CD4-positive, alpha-beta T cell treated with Interleukin-10 for 1 hour (primary cell): ENCODE data around the gene N4BP2L1.
"Not testable (repeated sequence)": the region's sequence is repeated elsewhere in the genome, so short reads cannot be mapped to it uniquely, and the experiment has no call there.

Experiments used
- DNase-seq: peaks from one replicate; pipeline ENCODE4 v3.0.0-alpha.2; 2020

The N4BP2L1 gene

DNA sequence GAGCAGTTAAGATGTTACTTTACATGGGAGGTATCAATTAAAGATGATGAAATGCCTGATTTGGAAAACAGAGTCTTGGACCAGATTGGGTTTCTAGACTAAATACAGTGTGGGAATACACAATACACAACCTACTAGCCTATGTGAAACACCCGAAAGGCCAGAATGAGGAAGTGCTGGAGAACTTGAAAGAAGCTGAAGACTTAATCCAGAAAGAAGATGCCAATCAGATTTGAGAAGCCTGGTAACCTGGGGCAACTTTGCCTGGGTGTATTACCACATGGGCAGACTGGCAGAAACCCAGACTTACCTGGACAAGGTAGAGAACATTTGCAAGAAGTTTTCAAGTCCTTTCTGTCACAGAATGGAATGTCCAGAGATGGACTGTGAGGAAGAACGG is 43.2 kb downstream of the N4BP2L1 start:
- no peak for DNase-seq

DNA sequence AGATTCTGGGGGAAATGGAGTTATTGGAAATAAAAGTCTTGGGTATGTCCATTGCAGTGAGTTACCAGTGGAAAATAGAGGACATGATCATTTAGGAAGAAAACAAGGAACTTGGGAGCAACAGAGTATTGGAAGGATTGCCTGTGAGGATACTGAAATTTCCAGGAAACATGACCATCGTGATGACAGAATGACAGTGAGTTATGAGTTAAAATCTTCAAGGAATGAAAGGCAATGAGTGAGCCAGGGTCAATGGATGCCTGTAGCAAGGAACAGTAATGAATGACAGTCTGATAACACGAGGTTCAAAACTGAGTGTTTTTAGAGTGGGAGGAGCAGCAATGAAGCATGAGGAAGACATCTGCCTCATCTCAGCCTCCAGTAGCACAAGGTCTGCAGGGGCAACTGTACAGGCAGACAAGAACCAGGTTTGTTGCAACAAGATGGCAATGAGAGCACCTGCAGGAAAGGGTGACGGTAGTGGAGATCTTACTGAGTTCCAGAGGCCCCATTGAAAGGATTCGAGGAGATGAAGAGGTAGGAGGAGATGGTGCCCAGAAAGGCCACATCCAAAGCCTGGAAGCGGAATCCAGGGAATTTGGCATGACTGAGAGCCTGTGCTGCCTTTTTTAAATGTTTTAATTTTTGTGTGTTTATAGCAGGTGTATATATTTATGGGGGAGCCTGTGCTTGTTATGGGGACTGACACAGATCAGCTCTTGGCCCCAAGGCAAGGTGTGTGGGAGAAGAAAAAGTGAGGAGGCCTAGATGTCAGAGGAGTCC is 43.9 kb downstream of the N4BP2L1 start:
- DNase-seq = no peak

DNA sequence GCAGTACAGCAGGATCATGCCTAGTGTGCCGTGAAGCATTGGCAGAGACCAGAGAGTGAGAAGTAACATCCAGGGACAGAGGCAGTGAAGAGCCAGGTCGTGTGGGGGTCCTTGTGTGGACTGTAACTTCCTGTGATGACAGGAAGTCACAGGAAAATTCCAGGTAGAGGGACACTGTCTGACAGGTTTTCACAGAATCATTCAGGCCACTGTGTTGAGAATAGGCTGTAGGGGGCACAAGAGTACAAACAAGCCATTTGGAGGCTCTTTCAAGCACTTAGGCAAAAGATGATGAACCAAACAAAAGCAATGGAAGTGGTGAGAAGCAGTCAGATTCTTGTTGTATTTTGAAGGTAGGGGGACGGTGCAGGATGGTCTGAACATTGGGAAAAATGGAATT is 46.4 kb downstream of the N4BP2L1 start:
- peak; percentile 52 for DNase-seq

DNA sequence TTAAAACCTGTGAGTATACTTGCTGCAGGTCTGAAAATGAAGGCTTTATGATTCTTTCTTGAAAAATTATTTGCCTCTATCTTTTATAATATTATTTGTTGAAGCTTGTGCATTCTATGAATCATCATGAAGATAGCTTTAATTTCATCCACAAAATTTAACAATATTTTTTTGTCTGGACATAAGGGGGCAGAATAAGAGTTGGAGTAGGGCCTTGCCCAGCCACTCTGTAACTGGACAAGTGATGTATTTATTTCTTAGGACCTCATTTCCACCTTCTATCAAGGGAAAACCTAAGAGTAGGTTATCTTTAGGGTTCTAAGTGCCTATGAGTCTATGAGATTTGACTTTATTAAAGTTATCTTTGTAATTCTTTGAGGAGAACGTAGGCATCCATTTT is 49.9 kb downstream of the N4BP2L1 start:
- no peak for DNase-seq

- DNase-seq = no peak
Measured at GRCh38 chr13:32376642-32377415, 51.1 kb downstream of the N4BP2L1 start.

DNA sequence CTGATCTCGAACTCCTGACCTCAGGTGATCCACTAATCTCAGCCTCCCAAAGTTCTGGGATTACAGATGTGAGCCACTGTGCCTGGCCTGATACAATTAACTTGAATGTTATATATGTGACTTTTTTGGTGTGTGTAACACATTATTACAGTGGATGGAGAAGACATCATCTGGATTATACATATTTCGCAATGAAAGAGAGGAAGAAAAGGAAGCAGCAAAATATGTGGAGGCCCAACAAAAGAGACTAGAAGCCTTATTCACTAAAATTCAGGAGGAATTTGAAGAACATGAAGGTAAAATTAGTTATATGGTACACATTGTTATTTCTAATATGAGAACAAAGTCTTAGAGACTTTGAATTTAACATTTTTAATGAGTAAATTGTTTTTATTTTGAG is 57.1 kb downstream of the N4BP2L1 start:
- no peak for DNase-seq

GRCh38 chr13:32362574-32362973 is 65.4 kb downstream of the N4BP2L1 start:
- DNase-seq = no peak

DNA sequence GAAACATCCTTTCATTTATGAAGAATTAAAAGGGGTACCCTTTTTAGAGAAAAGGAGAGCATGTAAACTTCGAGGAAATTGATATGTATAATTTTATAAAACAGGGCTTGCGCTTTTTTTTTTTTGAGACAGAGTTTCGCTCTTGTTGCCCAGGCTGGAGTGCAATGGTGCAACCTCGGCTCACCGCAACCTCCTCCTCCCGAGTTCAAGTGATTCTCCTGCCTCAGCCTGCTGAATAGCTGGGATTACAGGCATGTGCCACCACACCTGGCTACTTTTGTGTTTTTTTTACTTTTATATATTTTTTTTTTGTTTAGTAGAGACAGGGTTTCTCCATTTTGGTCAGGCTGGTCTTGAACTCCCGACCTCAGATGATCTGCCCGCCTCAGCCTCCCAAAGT is 72.0 kb downstream of the N4BP2L1 start:
- not testable (repeated sequence) for DNase-seq

- DNase-seq = no peak
Measured at GRCh38 chr13:32354040-32354439, 73.9 kb downstream of the N4BP2L1 start.

- not testable (repeated sequence) for DNase-seq
Measured at GRCh38 chr13:32350839-32351441, 77.0 kb downstream of the N4BP2L1 start.
